ENCODE measurements around the gene WWOX. TPM values are rescaled to one million over a fixed set of nuclear protein-coding genes. Genes with fewer than 3 reads are reported as not detected.

Gene WWOX
- total RNA-seq, 6 donors from 2014 or later, result 18.7 to 167 (median 31.0) TPM

DNA sequence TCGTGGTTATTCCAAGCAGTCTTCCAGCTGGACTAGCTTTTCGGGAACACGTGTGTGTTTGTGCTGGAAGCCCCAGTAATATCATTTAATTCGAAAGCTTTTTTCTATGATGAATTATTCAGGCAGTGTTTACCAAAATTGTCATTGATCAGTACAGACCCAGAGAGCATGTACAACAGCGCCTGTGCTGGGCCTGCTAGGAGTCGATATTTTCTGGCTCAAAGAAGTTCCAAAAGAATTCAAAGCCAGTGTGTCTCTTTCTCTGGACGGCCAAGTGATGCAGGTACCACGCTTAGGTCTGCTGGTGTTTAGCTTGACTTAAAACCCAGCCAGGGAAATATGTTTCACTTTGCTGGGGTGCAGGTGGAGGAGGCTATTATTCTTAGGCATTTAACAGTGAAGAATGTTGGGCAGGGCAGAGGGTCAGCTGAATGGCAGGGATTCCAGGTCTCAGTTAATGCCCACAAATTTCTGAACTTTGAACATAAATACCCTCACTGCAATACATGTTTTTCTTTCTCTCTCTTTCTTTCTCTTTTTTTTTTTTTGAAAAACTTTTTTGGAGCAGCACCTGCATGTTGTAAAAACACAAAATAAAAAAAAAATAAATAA, 401.3 kb downstream of the WWOX start:
- no peak for ATAC-seq (ENCODE audit: low FRiP score in 2 of 2)
- H3K27me3 ChIP-seq, result no peaks in the 10 kb centered on the region
- H3K4me3 ChIP-seq, result no peak overlapping the region
- H3K4me1 ChIP-seq, result peaks cover 0 to 9% (median 2%) of the 10 kb centered on the region in 4 donors
- TF ChIP-seq, protein P1, sequence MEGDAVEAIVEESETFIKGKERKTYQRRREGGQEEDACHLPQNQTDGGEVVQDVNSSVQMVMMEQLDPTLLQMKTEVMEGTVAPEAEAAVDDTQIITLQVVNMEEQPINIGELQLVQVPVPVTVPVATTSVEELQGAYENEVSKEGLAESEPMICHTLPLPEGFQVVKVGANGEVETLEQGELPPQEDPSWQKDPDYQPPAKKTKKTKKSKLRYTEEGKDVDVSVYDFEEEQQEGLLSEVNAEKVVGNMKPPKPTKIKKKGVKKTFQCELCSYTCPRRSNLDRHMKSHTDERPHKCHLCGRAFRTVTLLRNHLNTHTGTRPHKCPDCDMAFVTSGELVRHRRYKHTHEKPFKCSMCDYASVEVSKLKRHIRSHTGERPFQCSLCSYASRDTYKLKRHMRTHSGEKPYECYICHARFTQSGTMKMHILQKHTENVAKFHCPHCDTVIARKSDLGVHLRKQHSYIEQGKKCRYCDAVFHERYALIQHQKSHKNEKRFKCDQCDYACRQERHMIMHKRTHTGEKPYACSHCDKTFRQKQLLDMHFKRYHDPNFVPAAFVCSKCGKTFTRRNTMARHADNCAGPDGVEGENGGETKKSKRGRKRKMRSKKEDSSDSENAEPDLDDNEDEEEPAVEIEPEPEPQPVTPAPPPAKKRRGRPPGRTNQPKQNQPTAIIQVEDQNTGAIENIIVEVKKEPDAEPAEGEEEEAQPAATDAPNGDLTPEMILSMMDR (IDR thresholded peaks at IDR 0.05), result no peak
- TF ChIP-seq POLR2A (IDR thresholded peaks at IDR 0.05), result no peak
- TF ChIP-seq EP300 (IDR thresholded peaks at IDR 0.05), result no peak
- no peak for TF ChIP-seq POLR2AphosphoS5 (IDR thresholded peaks at IDR 0.05)
- DNase-seq, result no peak
- H3K27ac ChIP-seq, result no peak overlapping the region
- no peaks in the 10 kb centered on the region for H3K9me3 ChIP-seq
- WGBS, 2 donors, result 88 to 90% methylated on average over 8 of the region's 8 CpGs
- H3K36me3 ChIP-seq, result no peaks in the 10 kb centered on the region

DNA sequence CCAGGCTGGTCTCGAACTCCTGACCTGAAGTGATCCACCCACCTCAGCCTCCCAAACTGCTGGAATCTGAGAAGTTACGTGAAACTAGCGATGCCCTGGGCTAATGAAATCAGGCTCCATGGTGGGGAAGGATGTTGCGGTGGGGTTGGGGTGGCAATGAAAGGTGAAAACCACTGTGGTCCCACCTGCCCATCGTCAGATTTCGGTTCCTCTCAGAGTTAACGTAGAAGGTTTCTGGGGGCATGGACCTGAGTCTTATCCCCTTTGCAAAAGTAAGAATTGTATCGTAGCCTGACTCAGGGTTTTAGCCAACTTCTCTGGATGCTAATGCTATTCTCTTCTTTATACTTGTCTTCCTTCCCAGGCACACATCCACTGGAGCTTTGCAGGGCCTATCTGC, 402.3 kb downstream of the WWOX start:
- no peaks in the 10 kb centered on the region for H3K9me3 ChIP-seq
- no peak overlapping the region for H3K4me3 ChIP-seq
- no peak overlapping the region for H3K27ac ChIP-seq
- no peaks in the 10 kb centered on the region for H3K36me3 ChIP-seq
- DNase-seq (no peak), ATAC-seq (ENCODE audit: low FRiP score in 2 of 2) (no peak)
- peaks cover 0 to 9% (median 2%) of the 10 kb centered on the region in 4 donors for H3K4me1 ChIP-seq
- no peak for TF ChIP-seq POLR2A (IDR thresholded peaks at IDR 0.05)
- TF ChIP-seq, protein P1 (IDR thresholded peaks at IDR 0.05), result no peak
- no peak for TF ChIP-seq EP300 (IDR thresholded peaks at IDR 0.05)
- TF ChIP-seq POLR2AphosphoS5 (IDR thresholded peaks at IDR 0.05), result no peak
- 91 to 95% methylated on average over 8 of the region's 8 CpGs for WGBS, 2 donors
- no peaks in the 10 kb centered on the region for H3K27me3 ChIP-seq

DNA sequence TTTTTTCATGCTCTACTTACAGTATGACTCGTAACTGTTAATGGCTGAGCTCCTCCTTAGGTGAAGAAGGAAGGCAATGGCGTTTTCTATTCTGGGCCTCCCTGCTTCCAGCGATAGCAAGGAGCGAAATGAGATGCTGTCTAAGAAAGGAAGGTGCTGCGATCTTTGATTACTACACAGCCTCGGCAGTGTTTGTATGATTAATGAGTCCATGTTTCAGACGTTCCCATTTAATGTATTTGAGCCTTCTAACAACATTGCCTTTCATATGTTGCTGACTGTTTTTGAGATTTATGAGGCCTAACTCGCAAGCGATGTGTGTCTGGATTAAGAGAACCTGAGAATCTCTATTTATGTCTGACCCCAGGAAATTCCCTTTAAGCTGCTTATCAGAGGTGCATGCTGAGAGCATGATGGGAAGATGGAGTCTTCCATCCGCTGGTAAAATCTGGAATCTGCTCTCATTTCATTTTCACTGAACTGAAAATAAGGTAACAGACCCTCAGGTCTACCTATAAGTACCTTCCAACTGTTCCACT, 403.4 kb downstream of the WWOX start:
- DNase-seq (no peak), ATAC-seq (ENCODE audit: low FRiP score in 2 of 2) (no peak)
- no peaks in the 10 kb centered on the region for H3K27me3 ChIP-seq
- no peak overlapping the region for H3K27ac ChIP-seq
- H3K9me3 ChIP-seq, result no peaks in the 10 kb centered on the region
- no peak overlapping the region for H3K4me3 ChIP-seq
- no peaks in the 10 kb centered on the region for H3K36me3 ChIP-seq
- peaks cover 0 to 9% (median 2%) of the 10 kb centered on the region in 4 donors for H3K4me1 ChIP-seq
- TF ChIP-seq POLR2A (IDR thresholded peaks at IDR 0.05), result no peak
- TF ChIP-seq, protein P1 (IDR thresholded peaks at IDR 0.05), result no peak
- TF ChIP-seq POLR2AphosphoS5 (IDR thresholded peaks at IDR 0.05), result no peak
- no peak for TF ChIP-seq EP300 (IDR thresholded peaks at IDR 0.05)
- 80 to 81% methylated on average over 10 of the region's 10 CpGs for WGBS, 2 donors

DNA sequence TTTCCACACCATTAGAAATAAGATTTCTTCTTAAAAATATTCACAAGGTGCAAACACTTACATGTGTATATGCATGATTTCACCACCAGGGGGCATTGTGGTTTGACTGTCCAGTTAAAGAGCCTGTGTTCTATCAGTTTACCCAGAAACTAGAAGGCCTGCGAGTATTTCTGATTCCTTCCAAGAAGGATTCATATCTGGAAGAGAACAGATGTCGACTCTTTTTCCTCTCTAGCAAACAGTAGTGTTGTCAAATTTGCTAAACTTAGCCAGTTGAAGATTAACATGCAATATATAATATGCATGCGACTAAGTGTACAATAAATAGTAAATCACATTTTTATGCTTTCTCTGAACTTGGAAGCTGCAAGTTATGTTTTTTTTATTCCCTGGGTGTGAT, 404.1 kb downstream of the WWOX start:
- no peak overlapping the region for H3K4me3 ChIP-seq
- no peaks in the 10 kb centered on the region for H3K9me3 ChIP-seq
- no peak overlapping the region for H3K27ac ChIP-seq
- peak in 1 of 2 donors; percentile 51 for DNase-seq
- 40 to 41% methylated on average over 3 of the region's 3 CpGs for WGBS, 2 donors
- no peaks in the 10 kb centered on the region for H3K27me3 ChIP-seq
- TF ChIP-seq, protein P1 (IDR thresholded peaks at IDR 0.05), result peak; percentile 65 to 84 (median 78)
- no peak for TF ChIP-seq POLR2A (IDR thresholded peaks at IDR 0.05)
- TF ChIP-seq EP300 (IDR thresholded peaks at IDR 0.05), result no peak
- ATAC-seq (ENCODE audit: low FRiP score in 2 of 2), result no peak
- H3K36me3 ChIP-seq, result no peaks in the 10 kb centered on the region
- H3K4me1 ChIP-seq, result peaks cover 0 to 9% (median 2%) of the 10 kb centered on the region in 4 donors

DNA sequence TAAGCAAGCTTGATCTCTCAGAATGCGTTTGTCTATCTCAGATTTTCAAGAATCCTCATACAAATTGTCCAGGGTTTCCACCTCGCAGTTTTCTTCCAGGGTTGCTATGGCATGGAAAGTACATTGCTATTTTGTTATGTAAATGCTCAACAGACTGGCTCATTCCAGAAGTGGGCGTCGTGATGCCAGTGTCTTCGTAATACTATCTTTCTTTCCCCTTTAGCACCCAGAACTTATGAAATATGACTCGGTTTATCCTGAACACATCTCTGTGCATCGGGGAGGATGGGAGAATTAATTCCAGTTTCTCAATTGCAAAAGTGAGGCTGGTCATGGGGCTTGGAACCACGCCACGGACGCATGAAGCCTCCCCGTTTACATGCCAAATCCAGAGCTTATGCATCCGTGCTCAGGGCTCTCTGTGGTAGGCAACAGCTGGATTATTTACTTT, 405.0 kb downstream of the WWOX start:
- H3K4me3 ChIP-seq, result no peak overlapping the region
- no peaks in the 10 kb centered on the region for H3K9me3 ChIP-seq
- WGBS, 2 donors, result 70 to 80% methylated on average over 12 of the region's 12 CpGs
- peak overlapping the region in 2 of 4 donors; percentile 30 to 75 for H3K27ac ChIP-seq
- H3K4me1 ChIP-seq, result peaks cover 0 to 9% (median 2%) of the 10 kb centered on the region in 4 donors
- DNase-seq (no peak), ATAC-seq (ENCODE audit: low FRiP score in 2 of 2) (no peak)
- no peaks in the 10 kb centered on the region for H3K36me3 ChIP-seq
- no peaks in the 10 kb centered on the region for H3K27me3 ChIP-seq
- no peak for TF ChIP-seq POLR2A (IDR thresholded peaks at IDR 0.05)
- no peak for TF ChIP-seq POLR2AphosphoS5 (IDR thresholded peaks at IDR 0.05)
- no peak for TF ChIP-seq EP300 (IDR thresholded peaks at IDR 0.05)
- TF ChIP-seq, protein P1 (IDR thresholded peaks at IDR 0.05), result no peak
